ENCODE data around the gene OPCML.

- no peak for TF ChIP-seq CTCF (conservative IDR thresholded peaks at IDR 0.05; ENCODE audit: low read depth, low read length)
- TF ChIP-seq EZH2 (IDR thresholded peaks at IDR 0.05; ENCODE audit: low read length, unreplicated experiment) = no peak
These were observed 983.3 kb downstream of the OPCML start for GRCh38 chr11:132549001-132549400.

All from PC-3 (cell line).